ENCODE data around the gene NEURL3. TPM values are rescaled to one million over a fixed set of nuclear protein-coding genes. Genes with fewer than 3 reads are reported as not detected.

The NEURL3 gene
- total and polyA plus RNA-seq, 2 of the 8 experiments (the other 6 are each of a cell fraction or from before 2014, with no cell fraction given), result not detected

DNA sequence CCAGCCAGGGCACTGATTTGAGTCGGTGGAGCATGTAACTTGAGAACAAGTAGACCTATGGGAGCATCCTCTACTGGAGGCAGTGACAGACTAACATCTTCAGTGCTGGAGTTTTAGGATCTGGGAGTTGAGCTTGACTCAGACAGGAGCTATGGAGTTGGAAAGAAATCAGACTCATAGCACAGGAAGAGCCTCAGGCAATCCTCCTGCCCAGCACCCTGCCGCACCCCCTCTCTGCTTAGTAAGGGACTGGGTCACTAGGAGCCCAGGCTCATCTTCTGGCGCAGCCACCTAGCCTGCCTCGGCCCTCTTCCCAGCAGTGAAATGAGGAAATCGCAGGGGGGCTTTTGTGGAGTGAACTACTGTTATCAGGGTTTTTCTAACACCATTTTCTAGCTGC is 35.0 kb upstream of the NEURL3 start:
- Histone ChIP-seq H3K23ac (ENCODE audit: insufficient read length) (no peak overlapping the region), H3K23me2 (ENCODE audit: low read depth, low read length) (peaks cover 14% of the 10 kb centered on the region; the same call in 1 of the 2 replicates), H2BK12ac (ENCODE audit: low read depth, low read length) (0 out of 2 replicates have a peak overlapping the region, but pooled peaks have one; percentile 2), H4K8ac (ENCODE audit: extremely low read depth, insufficient read depth, low read length) (no peak overlapping the region; the same call in 1 of the 2 replicates), H3K4ac (replicated peaks; ENCODE audit: insufficient read length, low read depth, low read length) (no peak overlapping the region), H4K20me1 (replicated peaks in 1 of 2; ENCODE audit: control insufficient read depth in 1 of 2, insufficient read depth in 2 of 2, low read length in 2 of 2) (peaks cover 9 to 11% of the 10 kb centered on the region in 2 experiments), H4K91ac (replicated peaks; ENCODE audit: insufficient read length, low read length) (no peak overlapping the region), H3K9ac (replicated peaks in 1 of 4; ENCODE audit: extremely low read depth in 1 of 4, low read depth in 3 of 4, low read length in 3 of 4) (no peak overlapping the region), H2BK120ac (replicated peaks; ENCODE audit: low read depth, low read length) (no peak overlapping the region), H3K9me3 (ENCODE audit: insufficient read depth in 2 of 2, low read depth in 1 of 2, low read length in 1 of 2) (no peaks in the 10 kb centered on the region), H2BK20ac (ENCODE audit: low read length) (no peak overlapping the region), H2AK5ac (ENCODE audit: low read depth, low read length) (no peak overlapping the region; the same call in 1 of the 2 replicates), H3K27me3 (replicated peaks in 1 of 4; ENCODE audit: control insufficient read depth in 3 of 4, extremely low read depth in 1 of 4, insufficient read depth in 3 of 4, low read length in 3 of 4) (peaks cover 10 to 30% (median 25%) of the 10 kb centered on the region in 4 experiments; a peak in 6 of 7 replicates), H3K27ac (ENCODE audit: low read depth, low read length) (no peak overlapping the region), H3K36me3 (ENCODE audit: control insufficient read depth in 2 of 4, insufficient read depth in 4 of 4, low read length in 3 of 4) (no peaks in the 10 kb centered on the region), H3K18ac (ENCODE audit: extremely low read depth, low read length) (no peak overlapping the region), H3K4me2 (ENCODE audit: insufficient read depth in 1 of 2, low read depth in 2 of 2, low read length in 2 of 2) (peak overlapping the region in 1 of 2 experiments; percentile 79; a peak in 1 of 4 replicates), H2BK15ac (ENCODE audit: low read length) (peak overlapping the region; percentile 46; the same call in 1 of the 2 replicates), H3K79me1 (ENCODE audit: low read depth, low read length) (no peaks in the 10 kb centered on the region; the same call in none of the 2 replicates), H4K5ac (ENCODE audit: insufficient read length, low read depth, low read length) (no peak overlapping the region), H2AFZ (ENCODE audit: low read length) (no peak overlapping the region), H3K79me2 (ENCODE audit: control insufficient read depth in 1 of 2, insufficient read depth in 2 of 2, low read length in 2 of 2) (no peaks in the 10 kb centered on the region), H3K4me1 (replicated peaks in 1 of 4; ENCODE audit: control insufficient read depth in 3 of 4, insufficient read depth in 4 of 4, low read length in 3 of 4) (peaks cover 3 to 26% (median 18%) of the 10 kb centered on the region in 4 experiments), H3K4me3 (ENCODE audit: extremely low read depth in 1 of 4, insufficient read depth in 2 of 4, low read depth in 3 of 4, low read length in 4 of 4) (no peak overlapping the region), H3K14ac (ENCODE audit: insufficient read length) (no peak overlapping the region), H2BK5ac (ENCODE audit: low read depth, low read length) (no peak overlapping the region), H3K56ac (replicated peaks; ENCODE audit: insufficient read length, low read depth, low read length) (no peak overlapping the region)
- ChIA-PET POLR2A (ENCODE audit: partially characterized antibody) (interaction anchor here (4.6 kb wide), 1 partner anchor 9 kb away, joined by 33 read pairs; no protein-coding TSS in a partner anchor), CTCF (ENCODE audit: partially characterized antibody) (interaction anchor here (1.0 to 18.5 kb wide), 7 partner anchors 12 to 215 kb away, joined by 3 to 361 read pairs (median 7); partner anchors contain the start of genes ITPRIPL1 and NEURL3)
- TF ChIP-seq, protein P1, sequence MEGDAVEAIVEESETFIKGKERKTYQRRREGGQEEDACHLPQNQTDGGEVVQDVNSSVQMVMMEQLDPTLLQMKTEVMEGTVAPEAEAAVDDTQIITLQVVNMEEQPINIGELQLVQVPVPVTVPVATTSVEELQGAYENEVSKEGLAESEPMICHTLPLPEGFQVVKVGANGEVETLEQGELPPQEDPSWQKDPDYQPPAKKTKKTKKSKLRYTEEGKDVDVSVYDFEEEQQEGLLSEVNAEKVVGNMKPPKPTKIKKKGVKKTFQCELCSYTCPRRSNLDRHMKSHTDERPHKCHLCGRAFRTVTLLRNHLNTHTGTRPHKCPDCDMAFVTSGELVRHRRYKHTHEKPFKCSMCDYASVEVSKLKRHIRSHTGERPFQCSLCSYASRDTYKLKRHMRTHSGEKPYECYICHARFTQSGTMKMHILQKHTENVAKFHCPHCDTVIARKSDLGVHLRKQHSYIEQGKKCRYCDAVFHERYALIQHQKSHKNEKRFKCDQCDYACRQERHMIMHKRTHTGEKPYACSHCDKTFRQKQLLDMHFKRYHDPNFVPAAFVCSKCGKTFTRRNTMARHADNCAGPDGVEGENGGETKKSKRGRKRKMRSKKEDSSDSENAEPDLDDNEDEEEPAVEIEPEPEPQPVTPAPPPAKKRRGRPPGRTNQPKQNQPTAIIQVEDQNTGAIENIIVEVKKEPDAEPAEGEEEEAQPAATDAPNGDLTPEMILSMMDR (IDR thresholded peaks at IDR 0.05; ENCODE audit: control extremely low read depth in 1 of 3, insufficient read depth in 1 of 3, low read depth in 1 of 3, low read length in 3 of 3), result no peak
- no peak for TF ChIP-seq SUZ12 (IDR thresholded peaks at IDR 0.05; ENCODE audit: low read length)
- TF ChIP-seq NRF1 (IDR thresholded peaks at IDR 0.05; ENCODE audit: low read depth, low read length), result no peak
- TF ChIP-seq CBX5 (IDR thresholded peaks at IDR 0.05; ENCODE audit: low read depth, low read length), result no peak
- no peak for DNase-seq (ENCODE audit: low read depth in 1 of 2, low spot score in 2 of 2)
- 69% methylated on average over 5 of the region's 5 CpGs; no CpG with 5 or more reads in 1 of the 2 experiments for WGBS, 2 experiments (ENCODE audit: extremely low coverage in 1 of 2, insufficient coverage in 1 of 2, insufficient read length in 1 of 2, insufficient replicate concordance in 2 of 2, low coverage in 1 of 2, low lambda C conversion rate in 2 of 2, missing lambda C conversion rate in 1 of 2)
- no peak for FAIRE-seq

All from H1 (cell line).